HG03378 (cell line): ENCODE results near the gene MAP1LC3B.
"Not testable (repeated sequence)": the region's sequence is repeated elsewhere in the genome, so short reads cannot be mapped to it uniquely, and the experiment has no call there.

Experiments used
- ATAC-seq: cut with Tn5 transposase; IDR thresholded peaks from one replicate; pipeline ENCODE4 v1.9.1; 2021; ENCODE audit warnings: mild to moderate bottlenecking, moderate library complexity; ENCODE audit not compliant: unreplicated experiment

The MAP1LC3B gene

DNA sequence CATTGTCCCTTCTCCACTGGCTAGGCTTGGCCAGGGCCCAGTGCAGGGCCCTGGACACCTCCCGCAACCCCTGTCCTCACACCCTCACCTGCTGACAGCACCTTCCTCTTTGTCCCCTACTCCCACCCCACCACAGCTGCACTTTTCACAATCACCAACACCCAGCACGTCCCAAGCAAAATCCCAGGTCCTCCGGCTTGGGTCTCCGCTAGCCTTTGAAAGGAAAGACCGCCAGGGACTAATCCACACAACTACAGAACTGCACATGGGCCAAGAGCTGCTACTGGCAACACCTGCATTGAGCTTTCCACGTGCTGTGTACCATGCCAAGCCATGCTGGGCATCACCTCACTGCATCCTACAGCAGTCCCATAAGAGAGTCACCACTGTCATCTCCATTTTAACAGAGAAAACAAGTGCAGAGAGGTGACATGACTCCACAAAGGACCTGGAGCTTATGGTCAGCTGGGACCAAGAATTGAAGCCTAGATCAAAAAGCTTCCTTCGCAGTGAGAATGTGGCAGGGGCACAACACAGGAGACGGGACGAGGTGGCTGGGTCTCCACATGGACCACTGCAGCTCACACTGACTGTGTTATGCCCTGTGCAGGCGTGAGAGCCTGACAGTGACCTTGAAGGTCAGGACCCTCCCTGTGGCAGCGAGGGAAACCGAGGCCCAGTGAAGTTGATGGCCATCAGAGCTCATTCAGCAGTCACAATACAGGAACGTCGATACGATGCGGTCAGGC lies 31.1 kb upstream of the MAP1LC3B start:
- no peak for ATAC-seq

DNA sequence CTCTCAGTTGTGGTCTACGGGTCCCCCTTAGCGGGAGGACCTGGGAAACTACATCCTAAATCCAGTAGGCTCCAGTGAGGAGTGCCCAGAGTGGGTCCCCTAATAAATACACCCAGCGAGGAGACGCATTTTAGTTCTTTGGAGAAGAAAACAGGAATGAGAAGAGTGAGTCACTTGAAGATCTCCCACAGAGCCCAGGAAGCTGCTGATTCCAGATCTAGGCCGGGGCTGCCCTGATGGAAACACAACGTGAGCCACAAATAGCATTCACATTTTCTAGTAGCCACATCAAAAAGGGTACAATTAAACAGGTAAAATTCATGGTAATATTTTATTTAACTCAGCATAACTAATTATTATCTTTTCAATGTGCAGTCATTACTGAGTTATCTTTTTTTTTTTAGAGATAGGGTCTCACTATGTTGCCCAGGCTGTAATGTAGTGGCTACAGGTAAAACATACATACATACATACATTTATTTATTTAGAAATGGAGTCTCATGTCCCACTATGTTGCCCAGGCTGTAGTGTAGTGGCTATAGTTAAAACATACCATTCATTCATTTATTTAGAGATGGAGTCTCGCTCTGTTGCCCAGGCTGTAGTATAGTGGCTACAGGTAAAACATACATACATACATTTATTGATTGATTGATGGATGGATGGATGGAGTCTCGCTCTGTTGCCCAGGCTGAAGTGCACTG lies 30.1 kb upstream of the MAP1LC3B start:
- no peak for ATAC-seq

DNA sequence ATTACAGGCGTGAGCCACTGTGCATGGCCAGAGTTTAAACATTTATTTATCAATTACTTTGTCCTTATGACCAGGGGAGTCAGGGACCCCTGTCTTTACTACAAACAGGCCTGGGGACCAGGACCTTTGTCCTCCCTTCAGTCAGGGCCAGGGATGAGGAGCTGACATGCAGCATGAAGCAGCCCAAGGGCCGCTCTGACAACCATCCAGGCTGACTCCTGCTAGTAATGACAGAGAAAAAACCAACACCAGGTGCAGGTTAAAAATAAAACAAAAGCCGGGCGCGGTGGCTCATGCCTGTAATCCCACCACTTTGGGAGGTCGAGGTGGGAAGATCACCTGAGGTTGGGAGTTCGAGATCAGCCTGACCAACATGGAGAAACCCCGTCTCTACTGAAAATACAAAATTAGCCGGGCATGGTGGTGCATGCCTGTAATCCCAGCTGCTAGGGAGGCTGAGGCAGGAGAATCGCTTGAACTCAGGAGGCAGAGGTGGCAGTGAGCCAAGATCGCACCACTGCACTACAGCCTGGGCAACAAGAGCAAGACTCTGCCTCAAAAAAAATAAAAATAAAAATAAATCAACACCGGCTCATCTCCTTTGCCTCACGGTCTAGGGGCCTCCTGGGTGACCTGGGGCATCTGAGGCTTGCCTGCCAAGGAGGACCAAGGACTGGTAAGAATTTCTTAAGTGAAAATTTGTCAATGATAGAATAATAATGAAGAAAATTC lies 29.1 kb upstream of the MAP1LC3B start:
- ATAC-seq: not testable (repeated sequence)

DNA sequence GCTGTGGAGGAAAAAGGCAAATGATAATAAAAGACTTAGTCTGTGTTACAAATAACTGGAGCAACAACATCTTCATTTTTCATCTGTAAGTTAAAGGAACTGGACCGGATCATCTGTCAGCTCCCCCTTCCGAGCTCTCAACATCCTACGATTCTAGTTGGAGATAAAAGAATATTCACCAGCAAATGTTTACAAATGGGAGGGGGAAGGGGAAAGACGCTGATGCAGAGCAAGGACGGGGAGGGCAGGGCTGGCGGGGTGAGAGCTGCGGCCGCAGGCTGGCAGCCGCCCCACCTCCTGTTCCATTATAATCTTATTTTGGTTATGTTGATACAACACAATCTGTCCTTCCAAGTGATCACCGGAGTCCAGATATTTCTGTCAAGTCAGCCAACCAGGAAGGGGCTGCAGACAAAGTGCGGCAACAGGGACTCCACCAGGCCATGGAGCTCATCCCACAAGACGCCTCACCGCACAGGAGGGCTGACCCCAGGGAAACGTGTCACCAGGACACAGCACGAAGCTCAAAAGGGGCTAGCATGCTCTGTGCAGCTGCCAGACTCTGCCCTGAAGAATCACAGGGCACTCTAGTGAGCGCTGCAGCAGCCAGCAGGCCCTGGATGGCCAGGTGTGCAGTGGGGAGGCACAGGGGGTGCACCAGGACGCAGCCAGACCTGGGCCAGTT lies 28.2 kb upstream of the MAP1LC3B start:
- no peak for ATAC-seq

DNA sequence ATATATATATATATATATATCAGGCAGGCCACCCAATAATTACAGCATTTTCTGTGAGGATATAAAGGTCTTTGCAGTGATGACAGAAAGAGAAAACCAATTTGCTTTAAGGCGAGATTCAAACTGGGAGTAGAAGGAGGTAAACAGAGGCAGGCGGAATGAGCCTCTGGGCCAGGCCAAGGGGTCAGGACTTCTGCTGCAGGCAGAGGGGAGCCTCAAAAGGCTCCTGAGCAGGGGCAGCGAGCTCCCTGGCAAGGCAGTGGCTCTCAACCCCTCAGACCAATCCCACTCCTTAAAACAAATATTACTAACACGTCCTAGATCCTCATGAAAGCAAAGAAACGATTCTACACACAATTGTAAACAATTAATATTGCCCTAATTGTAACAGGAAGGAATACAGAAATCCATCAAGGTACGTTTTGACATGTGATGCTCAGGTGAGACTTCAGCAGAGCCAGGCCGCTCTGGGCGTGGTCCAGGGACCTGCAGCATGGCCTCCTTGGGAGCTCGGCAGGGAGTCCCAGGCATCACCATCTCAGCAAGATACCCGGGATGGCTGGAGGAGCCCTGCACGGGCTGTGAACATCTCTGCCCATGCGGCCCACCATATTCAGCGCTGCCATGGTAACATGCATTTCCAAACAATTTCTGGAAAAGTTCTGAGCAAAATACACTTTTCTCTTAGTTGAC lies 27.0 kb upstream of the MAP1LC3B start:
- ATAC-seq: no peak

DNA sequence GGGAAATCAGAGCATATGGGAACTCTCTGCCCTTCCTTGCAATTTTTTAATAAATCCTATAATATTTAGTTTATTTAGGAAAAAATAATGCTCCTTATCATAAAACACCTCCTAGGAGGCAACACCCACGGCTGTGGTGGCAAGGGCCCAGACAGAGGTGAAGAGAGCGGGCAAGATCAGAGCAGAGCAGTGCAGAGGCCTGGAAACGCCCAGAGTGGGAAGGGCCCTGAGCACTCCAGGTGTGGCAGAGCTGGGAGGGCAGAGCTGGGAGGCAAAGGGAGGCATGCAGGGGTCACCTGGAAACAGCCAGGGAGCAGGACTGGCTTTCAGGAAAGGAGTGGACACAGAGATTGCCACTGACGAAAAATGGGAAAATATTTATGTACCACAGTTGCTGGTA lies 25.8 kb upstream of the MAP1LC3B start:
- no peak for ATAC-seq

DNA sequence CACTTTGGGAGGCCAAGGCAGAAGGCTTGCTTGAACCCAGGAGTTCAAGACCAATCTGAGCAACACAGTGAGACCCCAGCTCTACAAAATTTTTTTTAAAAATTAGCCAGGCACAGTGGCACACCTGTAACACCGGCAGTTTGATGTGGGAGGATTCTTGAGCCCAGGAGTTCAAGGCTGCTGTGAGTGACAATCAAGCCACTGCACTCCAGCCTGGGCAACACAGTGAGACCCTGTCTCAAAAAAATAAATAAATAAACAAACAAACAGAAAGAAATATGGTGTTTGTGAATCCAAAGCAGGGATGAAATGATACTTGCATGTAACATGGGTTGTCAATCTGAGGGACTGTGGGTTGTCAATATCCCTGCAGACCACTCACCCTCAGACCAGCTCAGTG lies 25.2 kb upstream of the MAP1LC3B start:
- no peak for ATAC-seq

DNA sequence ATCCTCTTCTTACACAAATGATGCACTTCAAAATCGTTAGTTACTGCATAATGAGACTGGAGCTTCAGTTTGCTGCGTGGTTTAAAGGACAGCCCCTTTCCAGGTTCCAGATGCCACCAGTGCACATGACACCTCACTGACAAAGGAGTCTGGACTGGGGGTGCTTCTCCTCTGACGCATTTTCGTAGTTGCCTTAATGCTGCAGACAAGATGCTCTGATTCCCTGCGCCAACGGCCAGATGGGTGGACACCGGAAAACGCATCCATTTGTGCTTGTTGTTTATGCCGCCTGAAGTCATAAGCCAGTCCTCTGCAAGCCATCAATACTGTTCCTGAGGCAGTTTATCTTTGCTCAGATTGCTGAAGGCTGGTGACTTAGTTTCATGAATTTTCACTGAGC lies 24.6 kb upstream of the MAP1LC3B start:
- no peak for ATAC-seq

DNA sequence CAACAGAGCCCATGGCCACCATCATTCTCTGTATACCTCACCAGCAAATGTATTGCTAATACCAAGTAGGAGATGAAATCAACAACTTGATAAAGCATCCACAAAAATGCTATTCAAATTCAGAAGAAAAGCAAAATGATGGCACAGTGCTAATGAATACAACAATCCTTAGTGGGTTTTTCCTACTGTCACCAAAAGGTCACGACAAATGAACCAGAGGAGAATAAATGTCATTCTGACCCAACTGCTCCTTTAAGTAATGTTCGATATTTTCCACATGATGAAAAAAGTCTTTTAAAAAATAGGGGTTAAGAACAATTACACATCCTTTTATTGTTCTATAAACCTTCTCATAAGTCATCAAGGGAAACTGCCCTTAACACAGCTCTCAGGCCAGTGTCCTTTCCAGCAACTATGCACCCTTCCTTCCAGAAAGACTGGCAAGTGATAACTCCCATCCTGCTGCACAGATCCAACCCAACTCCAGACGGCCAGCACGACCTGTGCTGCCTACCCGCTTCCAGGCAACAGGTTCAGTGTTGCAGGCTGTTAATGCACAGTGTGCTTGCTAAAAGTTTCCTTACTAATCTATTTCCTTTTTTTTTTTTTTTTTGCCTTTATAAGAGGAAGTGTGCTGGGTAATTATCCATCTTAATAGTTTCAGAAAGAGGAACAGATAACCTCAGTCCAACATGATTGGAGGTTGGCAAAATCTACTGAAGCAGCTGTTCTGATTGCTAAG lies 23.9 kb upstream of the MAP1LC3B start:
- ATAC-seq: no peak

DNA sequence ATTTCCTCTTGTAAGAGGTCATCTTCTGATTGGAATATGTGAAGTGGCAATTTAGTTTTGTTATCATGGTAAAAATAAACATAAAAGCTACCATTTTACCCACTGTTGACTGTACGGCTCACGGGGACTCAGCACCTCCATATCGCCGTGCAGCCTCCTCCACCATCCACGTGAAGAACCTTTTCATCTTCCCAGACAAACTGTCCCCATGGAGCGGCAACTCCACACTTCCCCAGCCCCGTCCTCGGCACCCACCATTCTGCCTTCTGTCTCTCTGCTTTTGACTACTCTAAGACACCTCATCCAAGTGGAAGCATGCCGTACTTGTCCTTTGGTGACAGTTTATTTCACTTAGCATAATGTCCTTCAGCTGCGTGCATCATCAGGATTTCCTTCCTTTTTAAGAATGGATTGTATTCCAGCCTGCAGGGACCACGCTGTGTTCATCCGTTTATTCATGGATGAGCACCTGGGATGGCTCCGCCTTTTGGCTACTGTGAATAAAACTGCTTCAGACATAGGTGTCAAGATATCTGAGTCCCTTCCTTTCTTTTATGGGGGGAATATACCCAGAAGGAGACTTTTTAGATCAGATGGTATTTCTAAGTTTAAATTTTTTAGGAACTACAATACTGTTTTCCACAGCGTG lies 22.9 kb upstream of the MAP1LC3B start:
- ATAC-seq: no peak

DNA sequence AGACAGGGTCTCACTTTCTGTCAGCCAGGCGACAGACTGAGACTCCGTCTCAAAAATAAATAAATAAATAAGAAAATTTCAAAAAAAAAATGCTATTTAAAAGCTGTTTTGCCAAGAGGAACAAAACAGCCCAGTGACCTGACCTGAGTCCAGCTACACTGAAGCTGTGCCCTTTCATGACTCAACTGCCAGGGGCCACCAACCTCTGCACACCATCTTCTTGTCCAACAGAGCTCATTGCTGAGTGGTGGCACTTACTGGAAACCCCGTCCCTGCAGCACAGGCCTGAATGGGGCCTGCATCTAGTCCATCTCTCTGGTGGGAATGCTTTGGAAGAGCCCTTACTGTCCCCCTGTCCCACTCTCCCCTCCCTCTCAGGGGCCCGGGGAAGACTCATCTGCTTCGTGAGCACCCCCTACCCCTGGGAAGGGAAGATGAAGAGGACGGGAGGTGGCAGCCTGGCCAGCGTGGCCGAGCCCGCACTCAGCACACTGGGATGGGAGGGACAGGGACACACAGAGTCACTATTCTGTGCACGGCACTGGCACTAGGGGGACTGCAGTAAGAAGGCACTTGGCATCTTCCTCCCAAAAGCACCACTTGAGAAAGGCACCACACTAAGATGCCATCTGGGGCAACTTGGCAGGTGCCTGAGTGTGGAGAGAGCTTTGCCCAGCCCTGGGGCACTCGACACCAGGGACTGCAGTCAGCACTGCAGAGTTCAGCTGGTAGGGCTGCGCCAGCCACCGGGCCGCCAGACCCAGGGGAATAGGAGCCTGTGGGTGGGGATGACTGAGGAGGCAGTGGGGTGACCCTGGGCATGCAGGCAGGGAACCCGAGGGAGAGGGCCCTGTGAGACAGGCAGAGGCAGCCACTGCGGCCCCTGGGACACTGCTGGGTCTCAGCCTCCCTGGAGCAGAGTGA lies 22.1 kb upstream of the MAP1LC3B start:
- ATAC-seq: no peak

DNA sequence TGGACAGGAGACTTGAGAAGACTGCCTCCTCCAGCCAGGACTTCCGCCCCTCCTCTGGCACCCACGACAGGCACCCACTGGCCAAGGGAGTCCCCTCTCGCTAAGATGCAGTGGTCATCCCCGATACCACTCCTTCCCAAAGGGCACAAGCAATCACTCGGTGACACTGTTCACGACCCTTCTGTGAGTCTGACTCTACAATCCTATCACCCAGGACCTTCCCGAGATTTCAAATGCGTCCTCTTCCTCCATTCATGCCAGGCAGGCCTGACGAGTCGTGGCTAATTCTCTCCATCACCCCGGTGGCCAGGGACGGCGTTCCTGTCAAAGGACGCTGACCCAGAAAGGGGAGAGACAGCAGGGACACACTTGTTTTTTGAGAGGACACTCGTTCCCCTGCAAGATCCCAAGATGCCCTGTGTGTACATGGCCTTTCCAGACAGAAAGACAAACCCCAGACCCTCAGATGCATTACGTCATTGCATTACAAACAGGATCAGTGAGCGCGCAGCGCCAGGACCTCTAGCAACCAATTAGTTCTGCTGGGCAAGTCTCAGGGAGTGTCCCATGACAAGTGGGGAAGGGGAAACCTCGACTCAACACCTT lies 20.8 kb upstream of the MAP1LC3B start:
- no peak for ATAC-seq

DNA sequence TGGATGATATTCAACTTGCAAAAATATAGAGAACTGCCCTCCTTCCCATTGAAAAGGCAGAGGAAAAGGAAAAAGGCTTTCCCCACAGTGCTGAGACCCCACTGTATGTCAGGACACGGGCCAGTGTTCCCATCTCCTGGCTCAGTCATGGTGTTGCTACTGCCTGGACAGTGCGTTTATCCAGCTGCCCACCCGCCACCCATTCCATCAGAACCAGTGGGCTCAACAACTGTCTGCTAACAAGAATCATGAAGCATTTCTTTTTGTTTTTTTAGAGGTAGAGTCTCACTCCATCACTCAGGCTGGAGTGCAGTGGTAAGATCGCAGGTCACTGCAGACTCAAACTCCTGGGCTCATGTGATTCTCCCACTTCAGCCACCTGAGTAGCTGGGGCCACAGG lies 19.8 kb upstream of the MAP1LC3B start:
- ATAC-seq: no peak

DNA sequence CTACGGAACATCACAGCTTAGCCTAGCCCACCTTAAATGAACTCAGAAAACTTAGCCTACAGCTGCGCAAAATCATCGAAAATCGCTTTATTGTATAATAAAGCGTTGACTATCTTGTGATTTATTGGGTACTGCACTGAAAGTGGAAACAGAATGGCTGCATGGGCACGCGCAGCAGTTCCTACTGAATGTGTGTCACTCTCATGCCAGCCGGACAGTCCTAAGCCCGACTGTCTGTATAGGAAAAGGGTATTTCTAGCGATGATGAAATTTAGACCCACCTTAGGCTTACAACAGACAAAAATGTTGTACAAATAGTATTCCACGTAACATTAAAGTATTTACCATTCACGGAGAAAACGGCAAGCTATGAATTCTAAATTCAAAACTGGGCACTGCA lies 17.8 kb upstream of the MAP1LC3B start:
- no peak for ATAC-seq

DNA sequence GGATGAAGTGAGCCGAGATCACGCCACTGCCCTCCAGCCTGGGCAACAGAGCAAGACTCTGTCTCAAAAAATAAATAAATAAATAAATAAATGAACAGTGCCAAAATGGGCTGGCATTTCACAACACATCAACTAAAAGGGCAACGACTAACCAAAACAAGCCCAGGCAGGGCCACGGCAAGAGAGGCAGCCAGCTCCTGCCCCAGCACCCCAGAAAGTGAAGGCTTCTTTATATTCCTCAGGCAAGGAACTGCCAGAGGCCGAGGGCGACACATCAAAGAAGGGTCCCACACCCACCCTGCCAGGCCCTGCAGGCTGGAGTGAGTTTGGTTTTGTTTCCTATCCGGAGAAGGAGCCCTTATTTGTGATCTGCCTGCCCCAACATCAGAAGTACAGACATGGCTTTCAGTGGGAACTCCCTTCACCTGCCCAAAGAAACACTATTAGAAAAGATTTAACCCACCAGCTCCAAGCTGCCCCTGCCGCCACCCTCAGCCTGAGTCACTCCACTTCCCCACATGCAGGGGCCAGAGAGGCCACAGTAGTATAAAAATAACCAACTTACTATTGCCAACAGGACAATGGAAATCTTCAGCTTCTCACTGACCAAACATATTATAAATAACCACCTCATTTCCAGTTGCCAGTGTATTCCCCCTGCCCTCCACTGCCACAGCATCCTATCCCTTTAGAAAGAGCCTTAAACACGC lies 16.6 kb upstream of the MAP1LC3B start:
- no peak for ATAC-seq

DNA sequence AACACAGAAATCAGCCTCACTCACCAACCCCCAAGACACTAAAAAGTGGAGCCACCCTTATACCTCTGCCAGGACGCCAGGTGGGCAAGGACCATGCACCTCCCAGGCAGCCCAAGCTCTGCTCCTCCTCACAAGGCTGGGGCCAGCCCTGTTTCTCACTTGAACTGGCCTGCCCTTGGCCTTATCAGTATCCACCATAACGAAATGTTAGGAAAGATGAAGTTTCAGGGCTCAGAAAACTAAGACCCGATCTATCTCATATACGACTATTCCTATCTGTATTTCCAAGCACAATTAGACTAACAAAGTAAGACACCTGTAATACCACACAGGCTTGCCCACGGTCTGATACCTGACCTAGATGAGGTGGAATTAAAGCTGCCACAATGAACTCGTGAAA lies 15.5 kb upstream of the MAP1LC3B start:
- ATAC-seq: no peak

DNA sequence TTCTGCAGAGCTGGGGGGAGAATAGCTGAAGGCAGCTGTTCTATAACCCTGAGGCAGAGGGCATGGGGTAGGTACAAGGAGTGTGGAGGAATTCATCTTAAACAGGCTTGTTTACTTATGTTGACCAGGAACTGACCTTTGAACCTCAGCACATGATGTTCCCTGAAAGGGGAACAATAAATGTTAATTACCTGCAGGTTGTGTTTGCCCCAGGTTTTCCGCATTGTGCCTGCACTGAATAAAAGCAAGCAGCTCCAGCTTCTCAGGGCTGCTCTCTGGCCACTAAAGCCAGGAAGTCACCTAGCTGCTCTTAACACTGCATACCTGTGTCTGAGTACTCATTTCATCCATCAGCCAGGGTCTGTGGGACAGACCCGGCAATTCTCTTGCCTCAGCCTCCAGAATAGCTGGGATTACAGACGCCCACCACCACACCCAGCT lies 12.8 kb upstream of the MAP1LC3B start:
- not testable (repeated sequence) for ATAC-seq
